ENCODE results near the gene SIGLEC6.

The SIGLEC6 gene

DNA sequence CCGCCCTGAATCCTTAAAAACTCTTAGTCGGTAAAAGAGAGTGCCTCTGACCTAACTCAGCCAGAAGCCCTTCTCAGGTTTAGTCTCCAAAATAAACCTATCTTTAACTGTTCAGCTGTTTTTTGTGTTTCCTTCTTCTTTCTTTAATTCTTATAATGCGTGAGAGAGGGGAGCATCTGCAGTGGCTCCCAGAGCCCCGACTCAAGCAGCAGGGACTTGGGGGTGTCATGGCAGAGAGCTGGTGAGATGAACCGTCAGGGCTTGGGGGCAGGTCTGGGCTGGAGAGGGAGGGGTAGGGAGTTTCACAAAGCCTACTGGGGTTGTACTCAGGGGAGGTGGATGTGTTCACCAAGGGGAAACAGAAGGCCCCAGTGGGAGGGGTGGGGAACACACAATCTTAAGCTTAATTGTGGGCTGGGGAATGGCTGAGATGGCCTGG lies 16.8 kb upstream of the SIGLEC6 start:
- no peak for DNase-seq

- DNase-seq = no peak
Observed at GRCh38 chr19:51547397-51548212, 16.1 kb upstream of the SIGLEC6 start.

DNA sequence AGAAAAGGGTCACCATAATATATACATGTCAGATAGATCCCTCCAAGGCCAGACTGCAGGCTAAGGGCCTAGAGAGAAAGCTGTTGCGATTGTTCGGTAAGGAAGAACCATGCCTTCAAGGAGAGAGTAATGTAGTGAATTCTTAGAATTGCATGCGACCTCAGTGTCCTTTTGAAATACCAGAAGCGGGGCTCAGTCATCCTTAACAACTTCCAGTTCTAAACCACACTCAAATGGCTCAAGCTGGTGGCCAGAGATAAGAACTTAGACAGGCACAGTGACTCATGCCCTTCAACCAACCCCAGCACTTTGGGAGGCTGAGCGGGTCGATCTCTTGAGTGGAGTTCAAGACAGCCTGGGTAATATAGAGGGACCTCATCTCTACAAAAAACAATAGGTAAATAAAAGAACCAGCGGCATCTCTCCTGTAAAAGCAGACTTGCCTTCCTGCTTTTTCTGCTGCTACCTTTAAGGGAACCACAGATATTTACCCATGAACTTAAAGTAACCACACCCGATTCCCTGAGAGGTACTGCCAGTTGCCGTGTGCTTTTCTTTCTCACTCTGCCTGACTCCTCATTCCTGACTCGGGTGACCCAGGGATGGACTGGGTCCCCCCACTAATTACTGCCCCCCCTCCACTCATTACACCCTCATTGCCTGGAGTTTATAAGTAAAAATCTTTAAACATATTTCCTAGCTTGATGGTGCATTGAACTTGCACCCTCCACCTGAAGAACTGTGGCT lies 15.4 kb upstream of the SIGLEC6 start:
- DNase-seq = no peak

- no peak for DNase-seq
Observed at GRCh38 chr19:51546107-51546649, 14.7 kb upstream of the SIGLEC6 start.

DNA sequence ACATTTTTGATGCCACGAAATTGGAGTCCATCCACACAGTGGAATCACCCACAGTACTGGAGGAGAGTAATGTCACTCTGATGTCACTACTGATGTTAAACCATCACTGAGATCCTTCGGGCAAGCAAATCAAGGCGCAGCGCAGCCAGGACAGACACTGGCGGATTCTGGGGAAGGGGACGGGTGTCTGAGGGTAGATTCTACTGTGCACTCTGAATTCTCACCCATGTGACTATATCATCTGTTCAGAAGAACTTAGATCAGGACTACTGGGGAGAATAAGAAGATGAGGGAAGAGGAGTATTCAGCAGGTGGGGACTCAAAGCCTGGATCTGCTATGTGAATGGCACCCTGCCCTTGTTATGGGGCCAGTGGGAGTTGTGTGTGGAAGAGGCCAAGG lies 12.6 kb upstream of the SIGLEC6 start:
- no peak for DNase-seq

- DNase-seq = no peak
Observed at GRCh38 chr19:51542699-51543098, 11.2 kb upstream of the SIGLEC6 start.

GRCh38 chr19:51541458-51542357 lies 10.2 kb upstream of the SIGLEC6 start:
- no peak for DNase-seq

DNA sequence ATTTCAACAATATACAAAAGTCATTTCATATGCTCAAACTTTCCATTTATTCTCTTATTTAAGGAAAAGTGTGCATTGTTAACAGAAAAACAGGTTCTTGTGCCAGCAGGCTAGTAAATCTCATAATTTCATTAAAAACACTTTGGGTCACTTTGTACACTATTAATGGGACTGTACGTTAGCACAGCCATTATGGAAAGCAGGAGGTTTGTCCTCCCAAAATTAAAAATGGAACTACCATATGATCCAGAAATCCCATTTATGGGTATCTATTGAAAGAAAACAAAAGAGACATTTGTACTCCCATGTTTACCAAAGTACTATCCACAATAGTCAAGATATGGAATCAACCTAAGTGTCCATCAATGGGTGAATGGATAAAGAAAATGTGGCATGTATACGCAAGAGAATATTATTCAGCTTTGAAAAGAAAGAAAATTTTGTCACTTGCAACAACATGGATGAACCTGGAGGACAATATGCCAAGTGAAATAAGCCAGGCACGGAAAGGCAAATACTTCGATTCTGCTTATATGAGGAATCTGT lies 8.4 kb upstream of the SIGLEC6 start:
- DNase-seq = no peak

- no peak for DNase-seq
Observed at GRCh38 chr19:51535535-51535934, 4.1 kb upstream of the SIGLEC6 start.

GRCh38 chr19:51530616-51531015 lies 854 bp downstream of the SIGLEC6 start:
- DNase-seq = no peak

DNA sequence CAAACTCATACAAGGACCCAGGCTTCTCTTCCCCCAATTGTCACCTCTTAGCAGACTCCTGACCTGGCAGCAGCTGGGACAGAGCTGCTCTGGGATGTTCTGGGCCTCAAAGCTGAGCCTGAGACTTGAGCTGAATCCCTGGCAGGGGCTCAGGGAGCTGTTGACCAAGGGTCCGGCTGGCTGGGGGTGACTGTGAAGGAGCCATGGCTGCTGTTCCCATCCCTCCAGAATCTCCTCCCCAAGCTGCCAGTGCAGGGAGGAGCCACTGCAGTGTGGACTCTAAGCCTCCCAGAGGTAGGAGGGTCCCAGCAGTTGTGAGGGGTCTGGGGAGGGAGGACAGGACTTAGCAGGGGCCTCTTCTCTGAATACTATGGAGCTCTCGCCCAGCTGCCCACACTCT lies 2.2 kb downstream of the SIGLEC6 start:
- DNase-seq = no peak

GRCh38 chr19:51525651-51526050 lies 5.8 kb downstream of the SIGLEC6 start:
- DNase-seq = no peak

DNA sequence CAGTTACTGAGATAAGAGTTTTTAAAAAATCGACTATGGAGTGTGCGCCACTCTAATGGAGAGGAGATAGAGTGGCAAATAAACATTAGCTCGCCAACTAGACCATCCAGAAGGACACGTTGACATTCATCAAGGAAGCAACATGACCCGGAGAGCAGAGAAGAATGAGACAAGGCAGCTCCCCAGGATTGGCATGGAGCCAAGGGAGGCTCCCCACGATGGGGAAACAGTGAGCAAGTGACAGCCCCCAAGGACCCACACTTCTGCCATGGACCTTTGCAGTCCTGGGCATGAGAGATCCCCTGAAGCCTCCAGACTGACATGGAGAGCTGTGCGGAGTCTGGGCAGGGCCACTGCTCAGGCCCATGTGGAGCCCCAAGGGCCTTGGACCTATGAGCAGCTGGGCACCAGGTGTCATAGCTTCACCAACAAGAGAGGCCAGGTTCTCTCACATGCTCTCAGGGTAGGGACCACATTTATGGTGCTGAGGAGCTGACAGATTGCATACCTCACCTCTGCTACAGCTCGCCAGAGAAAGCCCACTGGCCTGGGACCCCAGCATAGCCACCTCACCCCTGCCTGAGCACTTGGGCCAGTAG lies 6.7 kb downstream of the SIGLEC6 start:
- DNase-seq = no peak

- no peak for DNase-seq
Observed at GRCh38 chr19:51521781-51522180, 9.7 kb downstream of the SIGLEC6 start.

DNA sequence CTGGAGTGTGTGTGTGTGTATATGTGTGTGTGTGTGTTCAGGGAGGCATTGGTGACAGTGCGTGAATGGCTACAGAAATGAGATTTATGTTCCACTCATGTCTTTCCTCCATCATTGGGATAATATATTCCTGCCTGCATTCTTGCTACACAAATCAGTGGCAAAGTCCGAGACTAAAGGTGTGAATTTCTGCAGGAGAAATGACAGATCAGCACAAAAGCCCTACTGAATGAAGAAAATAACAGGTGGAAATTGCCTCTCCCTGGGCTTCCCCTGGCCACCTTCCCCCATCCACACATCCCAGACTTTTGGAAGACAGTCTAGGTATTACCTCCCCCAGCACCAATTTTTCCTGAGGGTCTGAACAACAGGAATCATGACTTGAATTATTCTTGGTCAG lies 10.1 kb downstream of the SIGLEC6 start:
- DNase-seq = no peak

DNA sequence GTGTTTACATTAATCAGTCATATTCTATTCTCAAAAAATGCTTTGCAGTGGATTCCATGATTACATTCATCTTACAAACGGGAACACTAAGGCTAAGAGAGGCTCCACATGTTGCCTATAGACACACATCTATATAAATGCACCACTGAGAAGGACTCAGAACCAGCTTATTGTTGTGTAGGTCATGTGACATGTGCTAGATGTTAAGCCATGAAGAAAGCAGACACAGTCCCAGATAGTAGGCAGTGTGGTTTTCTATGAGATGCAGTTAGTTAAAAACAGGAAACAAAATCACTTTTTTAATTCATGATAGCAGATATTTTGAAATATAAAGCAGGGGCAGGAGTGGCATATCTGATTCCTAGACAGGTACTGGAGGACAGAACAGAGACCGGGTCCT lies 10.7 kb downstream of the SIGLEC6 start:
- DNase-seq = no peak

GRCh38 chr19:51514866-51515481 lies 16.5 kb downstream of the SIGLEC6 start:
- DNase-seq = peak; percentile 85

DNA sequence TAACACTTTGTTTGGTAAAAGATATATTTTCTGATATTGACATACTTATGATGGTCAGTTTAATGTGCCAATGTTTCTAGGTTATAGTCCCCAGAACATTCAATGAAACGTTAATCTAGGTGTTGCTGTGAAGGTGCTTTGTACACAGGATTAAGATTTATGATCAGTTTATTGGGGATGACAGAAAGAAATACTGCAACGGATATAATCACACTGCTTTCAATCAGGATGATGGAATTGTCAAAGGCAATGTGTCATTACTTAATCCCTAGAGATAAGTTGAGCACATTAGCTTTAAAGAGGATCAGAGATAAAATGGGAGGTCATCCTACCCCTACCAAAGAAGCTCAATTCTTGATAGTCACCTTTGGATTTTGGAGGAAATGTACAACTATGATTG lies 17.5 kb downstream of the SIGLEC6 start:
- no peak for DNase-seq

DNA sequence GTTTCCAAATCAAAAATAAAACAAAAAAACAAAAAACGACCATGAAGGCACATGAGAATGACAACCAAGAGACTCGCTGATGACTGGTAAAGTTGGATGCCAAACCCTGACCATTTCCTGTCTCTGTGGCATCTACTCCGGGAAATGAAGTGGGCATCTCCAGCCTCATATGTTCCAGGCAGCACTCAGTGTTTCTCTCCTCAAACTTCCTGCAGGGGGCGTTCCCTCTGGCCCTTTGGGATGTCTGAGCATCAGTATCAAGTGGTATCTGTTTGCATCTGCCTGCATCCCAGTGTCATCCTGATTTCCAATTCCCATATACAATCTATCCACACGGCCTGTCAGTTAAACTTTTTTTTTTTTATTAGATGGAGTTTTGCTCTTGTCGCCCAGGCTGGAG lies 20.1 kb downstream of the SIGLEC6 start:
- DNase-seq = peak; percentile 11

DNA sequence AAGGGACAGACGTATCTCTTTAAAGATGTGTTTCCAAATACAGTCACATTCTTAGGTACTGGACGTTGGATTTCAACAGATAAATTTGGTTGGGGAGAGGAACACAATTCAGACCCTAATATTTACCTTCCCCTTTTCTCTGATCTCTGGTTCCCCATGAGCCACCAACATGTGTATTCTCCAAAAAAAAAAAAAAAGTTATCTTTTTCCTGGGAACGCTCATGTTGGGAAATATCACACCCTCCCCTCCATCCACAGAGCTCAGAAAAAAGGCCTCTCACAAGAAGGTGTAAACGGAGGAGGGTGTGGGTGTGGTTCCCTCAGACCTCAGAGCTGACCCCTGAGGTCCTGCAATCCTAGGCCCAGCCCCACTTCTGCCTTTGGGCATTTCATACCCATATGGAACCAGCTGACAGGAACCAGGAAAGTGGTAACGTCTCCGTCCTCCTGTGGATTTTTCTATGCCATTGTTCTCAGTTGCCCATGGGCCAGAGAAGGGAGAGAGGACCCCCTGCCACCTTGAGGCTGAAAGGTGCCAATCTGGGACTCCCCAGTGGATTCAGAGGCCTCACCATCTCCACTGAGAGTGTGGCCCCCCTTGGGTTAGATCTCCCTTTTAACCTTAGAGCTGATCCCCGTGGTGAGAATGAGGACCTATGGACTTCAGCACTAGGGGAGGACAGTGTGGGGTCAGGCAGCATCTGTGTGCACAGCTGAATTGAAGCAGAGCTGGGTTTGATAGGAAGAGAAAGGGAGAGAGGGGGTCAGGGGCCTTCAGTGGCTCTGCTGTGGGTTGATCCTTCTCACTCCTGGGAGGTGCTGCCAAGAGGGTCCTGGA lies 21.4 kb downstream of the SIGLEC6 start:
- no peak for DNase-seq
